GM19397 (cell line): ENCODE measurements around the gene MCTP2.

Experiments used
- ATAC-seq: cut with Tn5 transposase; IDR thresholded peaks from one replicate; pipeline ENCODE4 v1.9.1; 2021; ENCODE audit warnings: mild to moderate bottlenecking, moderate library complexity; ENCODE audit not compliant: unreplicated experiment

Gene MCTP2

GRCh38 chr15:94386351-94386750 lies 155.0 kb downstream of the MCTP2 start:
- no peak for ATAC-seq

GRCh38 chr15:94387442-94387841 lies 156.1 kb downstream of the MCTP2 start:
- no peak for ATAC-seq

- no peak for ATAC-seq
These were observed 156.6 kb downstream of the MCTP2 start for GRCh38 chr15:94387849-94388441.

GRCh38 chr15:94395640-94396039 lies 164.3 kb downstream of the MCTP2 start:
- no peak for ATAC-seq

DNA sequence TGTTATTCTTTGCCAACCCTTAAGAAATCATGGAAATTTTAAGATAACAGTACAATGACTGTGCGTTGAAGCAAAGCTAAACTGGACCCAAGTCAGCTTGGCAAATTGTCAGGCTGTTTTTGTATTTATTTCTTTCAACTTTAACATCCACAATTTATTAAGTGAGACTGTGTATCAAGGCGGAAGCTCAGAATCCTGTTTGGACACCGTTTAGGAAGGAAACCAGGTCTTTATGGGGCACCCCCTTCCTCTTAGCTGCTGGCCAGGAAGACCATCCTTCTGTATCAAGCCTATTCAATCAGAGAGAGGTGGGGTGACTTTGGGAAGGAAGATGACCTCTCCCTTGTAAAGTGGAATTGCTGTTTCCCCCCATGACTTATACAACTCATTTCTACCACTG lies 166.0 kb downstream of the MCTP2 start:
- no peak for ATAC-seq

GRCh38 chr15:94398001-94398400 lies 166.6 kb downstream of the MCTP2 start:
- no peak for ATAC-seq

DNA sequence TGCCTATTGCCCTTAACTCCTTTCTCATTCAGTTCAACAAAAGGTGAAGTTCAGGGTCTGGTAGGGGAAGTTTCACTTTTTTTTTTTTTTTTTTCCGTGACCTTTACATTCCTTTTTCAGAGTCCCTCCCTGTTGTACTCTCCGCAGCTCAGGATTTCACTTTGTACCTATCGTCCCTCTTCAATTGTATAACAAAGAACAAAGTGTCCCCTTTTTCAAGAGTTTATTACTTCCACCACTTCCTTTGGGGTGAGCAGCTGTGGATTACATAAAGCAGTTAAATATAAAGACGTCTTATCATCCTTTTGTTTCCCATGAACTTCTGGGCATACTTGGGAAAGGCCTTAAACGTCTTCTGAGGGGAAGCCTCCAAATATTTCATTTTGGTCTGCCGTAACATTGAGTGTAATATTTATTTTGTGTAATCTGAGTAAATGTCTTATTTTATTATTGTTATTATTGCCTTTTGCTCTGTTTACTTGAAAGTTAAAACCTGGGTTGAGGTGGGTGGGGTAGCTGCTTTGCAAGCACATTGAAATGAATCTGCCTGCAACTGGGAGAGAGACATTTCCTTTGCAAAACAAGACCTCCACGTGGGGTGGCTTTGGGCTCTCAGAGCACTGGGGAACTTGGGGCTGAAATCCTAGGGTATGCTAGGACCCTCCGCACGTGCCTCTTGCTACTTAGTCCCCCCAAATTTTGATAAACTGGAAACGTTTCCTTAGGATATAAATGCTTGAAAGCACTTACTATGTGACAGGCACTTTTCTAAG lies 169.4 kb downstream of the MCTP2 start:
- no peak for ATAC-seq

DNA sequence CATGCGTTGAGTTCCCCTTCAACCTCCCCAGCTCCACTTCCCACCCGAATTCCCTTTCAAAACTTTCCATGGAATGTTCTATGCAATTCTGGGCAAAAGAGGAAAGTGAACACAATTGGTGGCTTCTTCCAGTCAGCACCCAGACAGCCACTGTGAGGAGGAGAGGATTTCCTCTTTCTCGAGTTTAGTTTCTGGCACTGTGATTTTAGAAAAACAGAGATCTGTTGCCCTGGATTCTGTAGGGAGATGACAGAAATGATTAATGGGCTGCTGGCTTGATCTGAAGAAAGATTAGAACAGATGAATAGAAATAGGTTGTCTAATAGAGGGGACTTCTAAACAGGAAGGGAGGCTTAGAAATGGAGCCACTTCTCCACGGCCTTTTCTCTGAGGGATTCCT lies 172.0 kb downstream of the MCTP2 start:
- ATAC-seq = no peak

- no peak for ATAC-seq
These were observed 173.4 kb downstream of the MCTP2 start for GRCh38 chr15:94404733-94405283.

DNA sequence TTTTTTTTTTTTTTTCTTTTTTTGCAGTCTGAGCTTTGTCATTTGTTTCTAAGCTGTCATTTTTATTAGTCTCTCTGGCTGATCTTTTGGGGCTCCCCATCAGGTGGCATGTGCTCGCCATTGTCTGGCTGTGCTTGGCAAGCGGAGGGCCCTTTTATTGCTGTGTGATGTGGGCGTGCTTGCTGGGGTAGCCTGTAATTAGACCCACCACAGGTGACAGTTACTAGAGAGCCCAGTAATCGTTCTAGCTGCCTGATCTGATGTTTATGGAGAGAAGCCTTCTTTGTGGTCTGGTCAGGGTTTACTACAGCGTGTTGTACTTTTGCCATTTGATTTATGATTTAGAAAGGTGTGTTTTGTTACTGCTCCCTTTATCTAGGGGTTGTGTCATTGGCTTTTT lies 179.9 kb downstream of the MCTP2 start:
- ATAC-seq = no peak

GRCh38 chr15:94411846-94412245 lies 180.5 kb downstream of the MCTP2 start:
- no peak for ATAC-seq

- ATAC-seq = no peak
These were observed 181.8 kb downstream of the MCTP2 start for GRCh38 chr15:94412979-94413746.

GRCh38 chr15:94414916-94415315 lies 183.6 kb downstream of the MCTP2 start:
- no peak for ATAC-seq

DNA sequence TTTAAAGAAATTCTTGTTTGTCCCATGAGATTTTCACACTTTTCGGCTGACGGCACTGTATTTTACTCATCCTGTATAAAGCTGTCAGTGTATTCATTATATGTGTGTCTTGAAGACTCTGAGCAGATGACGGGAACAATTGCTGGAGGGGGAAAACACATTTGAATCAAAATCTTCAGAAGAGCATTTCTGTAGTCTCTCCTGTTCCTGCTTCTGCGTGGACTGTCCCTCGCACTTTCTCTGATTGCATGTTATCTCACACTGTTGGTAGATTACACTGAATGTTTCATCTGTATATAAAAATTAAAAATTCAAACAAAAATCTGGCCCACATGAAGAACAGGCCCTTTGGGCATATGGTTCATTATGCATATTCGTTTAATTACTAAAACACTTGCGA lies 184.9 kb downstream of the MCTP2 start:
- no peak for ATAC-seq

GRCh38 chr15:94416820-94417219 lies 185.5 kb downstream of the MCTP2 start:
- ATAC-seq = no peak

GRCh38 chr15:94417501-94418293 lies 186.3 kb downstream of the MCTP2 start:
- no peak for ATAC-seq

DNA sequence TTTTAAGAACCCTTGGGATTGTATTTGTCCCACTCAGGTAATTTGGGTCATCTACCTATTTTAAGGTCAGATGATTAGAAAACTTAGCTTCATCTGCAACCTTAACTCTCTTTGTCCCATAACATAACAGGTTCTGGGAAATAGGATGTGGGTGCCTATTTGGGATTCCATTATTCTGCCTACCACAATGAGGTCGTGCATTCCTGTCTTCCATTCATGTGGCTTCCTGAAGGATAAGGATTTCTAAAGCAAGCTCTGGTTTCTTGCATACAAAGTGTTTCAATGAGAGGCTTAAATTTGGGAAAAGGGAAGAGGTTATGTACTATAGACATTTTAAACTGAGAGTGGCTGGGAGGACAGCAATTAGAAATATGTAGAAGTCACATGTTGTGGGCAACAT lies 190.3 kb downstream of the MCTP2 start:
- ATAC-seq = no peak

DNA sequence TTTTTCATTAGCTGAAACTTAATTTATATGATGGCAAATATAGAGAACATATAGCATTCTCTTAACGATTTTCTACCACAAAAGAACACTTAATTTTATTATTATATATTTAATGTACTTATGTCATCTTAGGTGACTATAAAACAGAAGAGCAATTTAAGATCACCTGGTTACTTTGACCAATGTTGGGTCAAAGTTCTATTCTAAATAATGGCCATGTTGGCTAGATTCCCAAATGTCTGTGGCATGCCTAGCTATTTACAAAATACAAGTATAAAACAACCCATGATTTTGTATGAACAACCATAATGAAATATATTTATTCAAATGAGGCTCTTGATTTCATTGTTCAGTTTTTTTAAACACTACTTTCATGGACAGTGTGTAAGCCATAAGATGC lies 200.9 kb downstream of the MCTP2 start:
- no peak for ATAC-seq

- no peak for ATAC-seq
These were observed 207.8 kb downstream of the MCTP2 start for GRCh38 chr15:94439158-94439557.

DNA sequence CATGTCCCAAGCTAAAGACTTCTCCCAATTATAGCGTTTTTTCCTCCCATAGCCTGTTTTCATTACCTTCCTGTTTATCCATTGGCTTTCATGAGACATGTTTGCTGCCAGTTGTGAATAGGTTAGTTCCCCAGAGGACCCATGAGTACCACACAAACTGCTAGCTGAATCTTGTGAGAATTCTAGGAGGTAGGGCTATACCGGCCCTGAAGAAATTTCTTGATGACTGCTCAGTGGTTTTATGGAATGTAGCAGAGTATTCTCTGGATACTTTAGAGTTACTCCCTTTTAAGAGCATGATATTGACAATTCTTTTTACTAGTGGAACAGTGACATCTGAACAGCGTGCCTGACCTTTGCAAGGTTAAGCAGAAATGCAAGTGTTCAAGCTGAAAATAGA lies 210.4 kb downstream of the MCTP2 start:
- ATAC-seq = no peak

GRCh38 chr15:94442480-94442879 lies 211.1 kb downstream of the MCTP2 start:
- no peak for ATAC-seq
